Measurements from ENCODE around the gene AQR.

- TF ChIP-seq GATA2 (IDR thresholded peaks at IDR 0.05; ENCODE audit: low read depth, low read length) (no peak), GATA3 (IDR thresholded peaks at IDR 0.05; ENCODE audit: low read depth, low read length) (no peak)
These were observed 55.2 kb downstream of the AQR start for GRCh38 chr15:34914317-34914716.

All from SH-SY5Y (cell line).